NT2/D1 (cell line): ENCODE measurements around the gene ANKRD22.

Experiments
- DNase-seq: peaks from one replicate; pipeline ENCODE4 v3.0.0-alpha.2; 2011; ENCODE audit warnings: low read depth, low spot score
- H3K27me3 ChIP-seq: 2 replicates; pipeline ENCODE4 v1.6.0; 2011; ENCODE audit warnings: mild to moderate bottlenecking; ENCODE audit not compliant: insufficient read length, insufficient read depth
- H3K36me3 ChIP-seq: 2 replicates; pipeline ENCODE4 v1.6.1; 2011; ENCODE audit warnings: mild to moderate bottlenecking, low read length, mixed read lengths; ENCODE audit not compliant: insufficient read depth, insufficient read length
- H3K4me1 ChIP-seq: 2 replicates; pipeline ENCODE4 v1.5.1; 2011; ENCODE audit not compliant: insufficient read depth, insufficient read length
- H3K4me3 ChIP-seq: 2 replicates; pipeline ENCODE4 v1.5.1; 2011; ENCODE audit warnings: low read depth; ENCODE audit not compliant: insufficient read length
- H3K9ac ChIP-seq: 2 replicates; pipeline ENCODE4 v1.6.0; 2011; ENCODE audit warnings: low read depth; ENCODE audit not compliant: insufficient read length
- H3K9me3 ChIP-seq: 2 replicates; pipeline ENCODE4 v1.5.1; 2011; ENCODE audit warnings: mild to moderate bottlenecking, low read length; ENCODE audit not compliant: insufficient read depth
- SUZ12 ChIP-seq: IDR thresholded peaks from 2 replicates; pipeline ENCODE4 v1.6.1; 2011; ENCODE audit not compliant: insufficient read length, insufficient read depth; ENCODE audit errors: extremely low read depth
- YY1 ChIP-seq: IDR thresholded peaks from 2 replicates; pipeline ENCODE4 v1.6.1; 2011; ENCODE audit not compliant: insufficient read length, insufficient read depth
- ZNF274 ChIP-seq: IDR thresholded peaks from 2 replicates; pipeline ENCODE4 v1.6.1; 2011; ENCODE audit warnings: mild to moderate bottlenecking, low read depth, low read length

The ANKRD22 gene

DNA sequence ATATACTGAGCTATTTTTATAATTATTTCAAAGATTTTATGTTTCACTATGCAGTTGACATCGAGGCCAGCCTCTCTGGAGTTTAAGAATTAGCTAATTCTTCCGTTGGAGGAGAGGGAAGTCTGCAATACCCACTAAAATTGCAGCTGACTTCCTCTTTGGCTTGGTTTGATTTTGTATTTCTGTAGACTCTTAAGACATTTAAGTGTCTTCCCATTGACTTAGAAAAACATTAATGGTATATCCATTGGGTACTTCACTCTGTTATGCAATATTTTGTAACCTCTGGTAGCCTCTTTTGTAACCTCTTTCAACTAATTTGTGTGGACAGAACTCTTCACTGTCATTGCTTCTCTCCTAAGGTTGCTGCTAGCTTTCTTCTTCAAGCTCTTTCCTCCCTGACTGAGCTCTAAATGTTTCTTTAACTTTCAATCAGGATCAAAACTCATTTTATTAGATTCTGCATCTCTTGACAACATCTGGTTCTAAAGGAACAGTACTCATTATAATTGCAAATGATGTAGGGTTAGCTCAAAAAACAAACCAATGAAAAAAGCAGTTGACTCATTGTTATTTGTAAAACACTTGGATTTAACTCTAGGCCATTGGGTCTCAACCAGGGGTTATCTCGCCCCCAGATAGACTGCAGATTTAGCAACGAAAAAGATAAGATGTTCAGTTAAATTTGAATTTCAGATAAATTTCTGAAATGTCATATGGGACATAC lies 1.7 kb upstream of the ANKRD22 start:
- no peak for DNase-seq
- TF ChIP-seq ZNF274 (no peak), YY1 (no peak), SUZ12 (no peak)
- H3K27me3 ChIP-seq: no peaks in the 10 kb centered on the region
- H3K4me3 ChIP-seq: no peak overlapping the region
- no peaks in the 10 kb centered on the region for H3K4me1 ChIP-seq
- no peak overlapping the region for H3K9ac ChIP-seq
- no peaks in the 10 kb centered on the region for H3K9me3 ChIP-seq
- no peaks in the 10 kb centered on the region for H3K36me3 ChIP-seq

DNA sequence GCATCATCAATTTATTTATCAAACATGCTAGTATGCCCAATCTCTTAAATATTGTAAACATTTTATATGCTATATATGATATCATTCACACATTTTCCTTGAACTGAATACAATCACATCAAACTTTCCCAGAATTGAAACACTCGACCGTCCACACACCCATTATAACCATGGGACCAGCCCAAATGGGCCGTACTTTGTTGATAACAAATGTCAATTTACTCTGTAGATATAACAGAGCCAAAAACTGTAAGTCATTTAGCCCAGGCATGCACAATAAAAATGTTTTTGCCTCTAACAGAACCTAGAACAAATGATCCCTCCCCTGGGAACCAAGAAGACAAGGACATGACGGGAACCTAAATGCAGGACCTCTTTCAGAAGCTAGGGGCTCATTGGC lies 683 bp upstream of the ANKRD22 start:
- DNase-seq: no peak
- H3K9ac ChIP-seq: no peak overlapping the region
- no peaks in the 10 kb centered on the region for H3K27me3 ChIP-seq
- H3K4me3 ChIP-seq: no peak overlapping the region
- TF ChIP-seq YY1: no peak
- TF ChIP-seq SUZ12: no peak
- TF ChIP-seq ZNF274: no peak
- H3K9me3 ChIP-seq: no peaks in the 10 kb centered on the region
- no peaks in the 10 kb centered on the region for H3K4me1 ChIP-seq
- no peaks in the 10 kb centered on the region for H3K36me3 ChIP-seq

DNA sequence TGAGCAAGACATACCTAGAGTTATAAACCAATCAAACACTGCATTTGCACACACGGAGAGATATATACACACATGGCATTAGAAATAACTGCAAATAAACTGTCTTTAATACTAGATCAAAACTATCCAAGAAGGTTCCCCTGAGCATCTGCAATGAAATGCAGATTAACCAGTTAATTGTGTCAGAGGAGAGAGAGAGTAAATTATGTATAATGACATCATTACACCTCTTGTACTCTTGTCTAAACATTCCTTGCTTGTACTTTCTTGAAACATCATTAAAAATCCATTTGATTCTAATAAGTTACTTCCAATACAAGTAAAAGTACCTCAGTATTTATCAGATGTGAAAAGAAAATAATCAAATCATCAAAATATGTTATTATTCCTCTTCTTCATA lies 932 bp downstream of the ANKRD22 start:
- H3K4me3 ChIP-seq: no peak overlapping the region

DNA sequence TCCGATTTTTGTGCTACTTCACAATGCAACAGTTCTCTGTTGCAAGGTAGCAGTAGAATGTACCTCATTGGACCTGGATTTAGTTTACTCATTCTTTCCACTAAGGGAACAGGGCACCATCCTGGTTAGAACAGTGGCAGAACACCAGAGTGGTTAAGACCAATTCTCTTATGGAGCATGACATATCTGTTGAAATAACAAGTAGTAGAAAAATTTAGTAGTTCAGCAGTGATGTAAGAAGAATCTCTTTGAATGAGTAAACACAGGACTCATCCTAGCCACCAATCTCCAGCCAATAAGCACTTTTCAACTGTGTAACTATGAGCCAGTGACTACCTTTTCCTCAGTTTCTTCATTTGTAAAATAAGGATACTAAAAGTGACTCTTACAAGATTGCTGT lies 2.4 kb downstream of the ANKRD22 start:
- Histone ChIP-seq H3K36me3 (no peaks in the 10 kb centered on the region), H3K4me3 (no peak overlapping the region), H3K9ac (no peak overlapping the region), H3K4me1 (no peaks in the 10 kb centered on the region), H3K9me3 (no peaks in the 10 kb centered on the region), H3K27me3 (no peaks in the 10 kb centered on the region)
- TF ChIP-seq YY1 (no peak), ZNF274 (no peak), SUZ12 (no peak)
- no peak for DNase-seq

More for the DNA sequence above, 932 bp downstream of the ANKRD22 start:
- TF ChIP-seq YY1 (no peak), SUZ12 (no peak), ZNF274 (no peak)
- H3K36me3 ChIP-seq: no peaks in the 10 kb centered on the region
- DNase-seq: no peak
- no peaks in the 10 kb centered on the region for H3K9me3 ChIP-seq
- H3K27me3 ChIP-seq: no peaks in the 10 kb centered on the region
- H3K9ac ChIP-seq: no peak overlapping the region
- no peaks in the 10 kb centered on the region for H3K4me1 ChIP-seq

DNA sequence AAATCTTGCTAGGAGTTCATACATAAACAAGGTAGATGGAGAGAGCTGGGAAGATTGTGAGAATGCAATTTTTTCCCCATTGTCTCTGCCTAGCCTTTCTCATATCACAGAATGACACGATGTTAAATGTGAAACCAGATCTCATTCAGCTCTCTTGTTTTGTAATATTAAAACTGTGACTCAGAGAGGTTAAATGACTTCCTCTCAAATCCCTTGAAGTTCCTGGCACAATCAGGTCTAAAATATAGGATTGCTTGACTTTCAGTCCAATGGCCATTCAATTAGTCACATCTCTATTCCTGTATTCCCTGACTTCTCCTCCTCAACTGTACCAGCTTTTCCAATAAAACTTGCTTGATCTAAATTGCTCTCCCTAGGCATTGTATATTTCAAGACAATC lies 3.1 kb downstream of the ANKRD22 start:
- no peaks in the 10 kb centered on the region for H3K27me3 ChIP-seq
- TF ChIP-seq ZNF274 (no peak), YY1 (no peak)
- H3K9me3 ChIP-seq: no peaks in the 10 kb centered on the region
- no peak overlapping the region for H3K9ac ChIP-seq
- H3K4me3 ChIP-seq: no peak overlapping the region
- no peak for DNase-seq
- no peaks in the 10 kb centered on the region for H3K36me3 ChIP-seq
- no peaks in the 10 kb centered on the region for H3K4me1 ChIP-seq

DNA sequence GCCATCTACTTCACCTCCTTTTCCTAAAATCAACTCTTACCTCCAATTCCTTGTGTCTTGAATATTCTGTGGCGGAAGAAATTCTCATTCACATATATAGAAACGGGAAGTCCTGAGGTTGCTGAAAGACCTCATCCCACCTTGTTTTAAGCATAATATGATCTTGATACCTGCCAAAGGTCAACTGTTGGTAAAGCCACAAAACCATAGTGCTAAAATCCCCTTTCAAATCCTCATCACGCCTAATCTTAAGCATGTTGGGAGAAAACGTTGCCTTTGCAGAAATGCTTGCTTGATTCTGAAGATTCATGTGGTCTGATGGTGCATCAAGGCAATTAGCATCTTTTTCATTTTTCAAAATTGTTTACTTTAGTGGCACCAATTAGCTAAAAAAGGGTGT lies 8.5 kb downstream of the ANKRD22 start:
- Histone ChIP-seq H3K4me3 (no peak overlapping the region), H3K36me3 (no peaks in the 10 kb centered on the region), H3K27me3 (no peaks in the 10 kb centered on the region), H3K4me1 (no peaks in the 10 kb centered on the region), H3K9ac (no peak overlapping the region), H3K9me3 (no peaks in the 10 kb centered on the region)
- TF ChIP-seq YY1: no peak
- no peak for TF ChIP-seq SUZ12
- no peak for TF ChIP-seq ZNF274
- DNase-seq: no peak

DNA sequence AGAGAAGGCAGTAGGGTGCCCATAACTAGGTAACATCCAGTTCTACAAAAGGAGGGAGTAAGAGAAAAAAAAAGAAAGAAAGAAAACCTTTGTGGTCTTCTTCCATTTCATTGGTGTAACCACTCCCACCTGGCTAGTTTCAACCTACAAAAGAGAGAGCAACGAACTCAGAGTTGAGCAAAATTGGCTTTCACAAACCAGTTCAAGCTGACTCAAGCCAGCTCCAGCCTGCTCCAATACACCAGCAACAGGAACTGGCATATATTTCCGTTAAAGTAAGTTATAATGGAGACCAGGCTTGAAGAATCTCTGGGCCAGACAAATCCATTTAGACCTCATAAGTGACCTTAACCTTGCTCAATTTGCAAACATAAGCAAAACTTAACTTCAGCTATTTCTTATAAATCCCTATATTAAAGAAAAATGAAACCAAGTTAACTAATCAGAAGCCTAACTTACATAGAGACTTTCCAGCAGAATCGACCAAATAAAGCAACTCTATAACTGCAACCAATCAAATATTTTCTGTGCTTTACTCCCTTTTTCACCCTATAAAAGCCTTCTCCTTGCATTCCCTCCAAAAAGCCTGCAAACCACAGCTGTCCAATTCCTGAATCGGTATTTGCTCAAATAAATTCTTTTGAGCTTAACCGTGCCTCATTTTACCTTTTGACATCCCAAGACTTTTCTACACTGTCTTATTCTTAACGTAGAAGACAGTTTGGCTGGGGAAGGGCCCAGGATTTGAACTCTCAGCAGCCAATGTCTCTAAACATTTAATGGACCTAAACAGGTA lies 10.1 kb downstream of the ANKRD22 start:
- no peaks in the 10 kb centered on the region for H3K27me3 ChIP-seq
- no peaks in the 10 kb centered on the region for H3K4me1 ChIP-seq
- TF ChIP-seq YY1 (no peak), ZNF274 (no peak), SUZ12 (no peak)
- H3K4me3 ChIP-seq: no peak overlapping the region
- no peaks in the 10 kb centered on the region for H3K9me3 ChIP-seq
- no peak overlapping the region for H3K9ac ChIP-seq
- DNase-seq: no peak
- H3K36me3 ChIP-seq: no peaks in the 10 kb centered on the region
